Measurements from ENCODE around the gene ARL16.

DNA sequence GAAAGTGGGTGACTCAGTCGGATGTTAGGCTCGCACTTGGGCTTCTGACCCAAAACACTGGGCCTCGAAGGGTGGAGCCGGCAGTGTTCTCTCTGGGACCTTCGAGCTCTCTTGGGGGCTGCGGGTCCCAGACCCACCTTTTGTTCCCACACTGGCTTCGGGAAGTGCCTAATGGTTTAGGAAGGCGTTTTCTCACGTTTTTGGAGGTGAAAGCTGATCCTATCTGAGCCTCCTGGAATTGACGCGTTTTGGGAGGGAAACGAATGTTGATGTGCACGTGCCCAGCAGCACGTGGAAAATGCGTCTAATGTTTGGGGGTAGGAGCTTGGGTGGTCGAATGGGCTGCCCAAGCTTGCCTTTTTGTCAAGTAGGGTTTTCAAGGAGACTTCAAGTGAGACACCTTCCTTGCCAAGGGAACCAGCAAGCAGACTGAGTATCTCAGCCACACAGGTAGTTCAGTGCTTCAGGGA, 880 bp upstream of the ARL16 start:
- TF ChIP-seq CTCF (IDR thresholded peaks at IDR 0.05 in 2 of 3, conservative IDR thresholded peaks at IDR 0.05 in 1 of 3; ENCODE audit: borderline replicate concordance in 1 of 3, insufficient read depth in 1 of 3, low read depth in 2 of 3, low read length in 2 of 3) (no peak), EZH2 (IDR thresholded peaks at IDR 0.05) (no peak), YY1 (IDR thresholded peaks at IDR 0.05; ENCODE audit: extremely low read depth, insufficient replicate concordance, low read depth, low read length) (no peak), ZFX (IDR thresholded peaks at IDR 0.05) (peak; percentile 77; the same call in 1 of the 2 replicates), POLR2AphosphoS5 (IDR thresholded peaks at IDR 0.05; ENCODE audit: low read depth, low read length) (no peak), RAD21 (IDR thresholded peaks at IDR 0.05; ENCODE audit: low read depth) (no peak), ATF3 (IDR thresholded peaks at IDR 0.05) (no peak), EGR1 (IDR thresholded peaks at IDR 0.05; ENCODE audit: low read depth) (no peak), EZH2phosphoT487 (IDR thresholded peaks at IDR 0.05; ENCODE audit: borderline replicate concordance) (no peak), POLR2A (IDR thresholded peaks at IDR 0.05; ENCODE audit: borderline replicate concordance, extremely low read depth, insufficient read depth, insufficient read length) (no peak)
- TF ChIP-seq, protein P1, sequence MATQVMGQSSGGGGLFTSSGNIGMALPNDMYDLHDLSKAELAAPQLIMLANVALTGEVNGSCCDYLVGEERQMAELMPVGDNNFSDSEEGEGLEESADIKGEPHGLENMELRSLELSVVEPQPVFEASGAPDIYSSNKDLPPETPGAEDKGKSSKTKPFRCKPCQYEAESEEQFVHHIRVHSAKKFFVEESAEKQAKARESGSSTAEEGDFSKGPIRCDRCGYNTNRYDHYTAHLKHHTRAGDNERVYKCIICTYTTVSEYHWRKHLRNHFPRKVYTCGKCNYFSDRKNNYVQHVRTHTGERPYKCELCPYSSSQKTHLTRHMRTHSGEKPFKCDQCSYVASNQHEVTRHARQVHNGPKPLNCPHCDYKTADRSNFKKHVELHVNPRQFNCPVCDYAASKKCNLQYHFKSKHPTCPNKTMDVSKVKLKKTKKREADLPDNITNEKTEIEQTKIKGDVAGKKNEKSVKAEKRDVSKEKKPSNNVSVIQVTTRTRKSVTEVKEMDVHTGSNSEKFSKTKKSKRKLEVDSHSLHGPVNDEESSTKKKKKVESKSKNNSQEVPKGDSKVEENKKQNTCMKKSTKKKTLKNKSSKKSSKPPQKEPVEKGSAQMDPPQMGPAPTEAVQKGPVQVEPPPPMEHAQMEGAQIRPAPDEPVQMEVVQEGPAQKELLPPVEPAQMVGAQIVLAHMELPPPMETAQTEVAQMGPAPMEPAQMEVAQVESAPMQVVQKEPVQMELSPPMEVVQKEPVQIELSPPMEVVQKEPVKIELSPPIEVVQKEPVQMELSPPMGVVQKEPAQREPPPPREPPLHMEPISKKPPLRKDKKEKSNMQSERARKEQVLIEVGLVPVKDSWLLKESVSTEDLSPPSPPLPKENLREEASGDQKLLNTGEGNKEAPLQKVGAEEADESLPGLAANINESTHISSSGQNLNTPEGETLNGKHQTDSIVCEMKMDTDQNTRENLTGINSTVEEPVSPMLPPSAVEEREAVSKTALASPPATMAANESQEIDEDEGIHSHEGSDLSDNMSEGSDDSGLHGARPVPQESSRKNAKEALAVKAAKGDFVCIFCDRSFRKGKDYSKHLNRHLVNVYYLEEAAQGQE (IDR thresholded peaks at IDR 0.05; ENCODE audit: low read depth): no peak
